H9 (cell line): ENCODE measurements around the gene ARHGAP4. TPM values are rescaled to one million over a fixed set of nuclear protein-coding genes. Genes with fewer than 3 reads are reported as not detected.

ENCODE experiments used
- DNase-seq: peaks from one replicate; pipeline ENCODE4 v3.0.0-alpha.2; 2017
- H2AFZ ChIP-seq: one replicate; pipeline ENCODE4 v1.6.1; 2013; ENCODE audit warnings: mild to moderate bottlenecking, low read length, control low read depth, moderate library complexity
- H2AK5ac ChIP-seq: 2 replicates; pipeline ENCODE4 v1.6.1; 2013; ENCODE audit warnings: low read length, control low read depth, mixed read lengths; ENCODE audit not compliant: insufficient read length
- H2BK120ac ChIP-seq: one replicate; pipeline ENCODE4 v1.6.1; 2013; ENCODE audit warnings: low read depth, mild to moderate bottlenecking, low read length, control low read depth, inconsistent platforms; ENCODE audit not compliant: poor library complexity, severe bottlenecking
- H2BK12ac ChIP-seq: 2 replicates; pipeline ENCODE4 v1.6.1; 2013; ENCODE audit warnings: low read length, control low read depth, mixed read lengths, low read depth; ENCODE audit not compliant: insufficient read length
- H2BK15ac ChIP-seq: 2 replicates; pipeline ENCODE4 v1.6.1; 2013; ENCODE audit warnings: low read depth, low read length, control low read depth
- H2BK20ac ChIP-seq: one replicate; pipeline ENCODE4 v1.6.1; 2013; ENCODE audit warnings: low read depth, mild to moderate bottlenecking, low read length, control low read depth, inconsistent platforms; ENCODE audit not compliant: poor library complexity, severe bottlenecking
- H2BK5ac ChIP-seq: 2 replicates; pipeline ENCODE4 v1.6.1; 2013; ENCODE audit warnings: low read length, control low read depth, mixed read lengths; ENCODE audit not compliant: insufficient read length
- H3K14ac ChIP-seq: 2 replicates; pipeline ENCODE4 v1.6.1; 2013; ENCODE audit warnings: low read length, control low read depth; ENCODE audit not compliant: insufficient read depth
- H3K18ac ChIP-seq: 2 replicates; pipeline ENCODE4 v1.6.1; 2013; ENCODE audit warnings: low read depth, mild to moderate bottlenecking, mixed read lengths, low read length, control low read depth; ENCODE audit not compliant: insufficient read length
- H3K23ac ChIP-seq: 2 replicates; pipeline ENCODE4 v1.6.1; 2013; ENCODE audit warnings: low read length, control low read depth, mixed read lengths, low read depth; ENCODE audit not compliant: insufficient read length
- H3K23me2 ChIP-seq: 2 replicates; pipeline ENCODE4 v1.6.1; 2013; ENCODE audit warnings: low read depth, mild to moderate bottlenecking, mixed read lengths, low read length, control low read depth; ENCODE audit not compliant: insufficient read length, poor library complexity, severe bottlenecking
- H3K27ac ChIP-seq: 2 replicates; pipeline ENCODE4 v1.5.1; 2013; ENCODE audit warnings: low read length, control low read depth, mixed read lengths, low read depth; ENCODE audit not compliant: insufficient read length
- H3K27me3 ChIP-seq: 2 replicates; pipeline ENCODE4 v1.6.1; 2013; ENCODE audit warnings: low read length, control low read depth, inconsistent platforms; ENCODE audit not compliant: insufficient read depth
- H3K4ac ChIP-seq: 2 replicates; pipeline ENCODE4 v1.6.1; 2013; ENCODE audit warnings: low read depth, mild to moderate bottlenecking, control low read depth, inconsistent platforms, low read length, moderate library complexity
- H3K4me1 ChIP-seq: 2 replicates; pipeline ENCODE4 v1.6.1; 2013; ENCODE audit warnings: low read length, control low read depth, inconsistent platforms; ENCODE audit not compliant: insufficient read depth
- H3K4me2 ChIP-seq: 2 replicates; pipeline ENCODE4 v1.6.1; 2013; ENCODE audit warnings: low read length, control low read depth, mixed read lengths; ENCODE audit not compliant: insufficient read length, insufficient read depth
- H3K56ac ChIP-seq: 2 replicates; pipeline ENCODE4 v1.6.1; 2013; ENCODE audit warnings: low read depth, mild to moderate bottlenecking, mixed read lengths, low read length, control low read depth; ENCODE audit not compliant: insufficient read length
- H3K79me1 ChIP-seq: 2 replicates; pipeline ENCODE4 v1.6.1; 2013; ENCODE audit warnings: low read depth, mild to moderate bottlenecking, moderate library complexity, low read length, control low read depth, inconsistent platforms; ENCODE audit not compliant: insufficient read depth, poor library complexity, severe bottlenecking
- H3K79me2 ChIP-seq: 2 replicates; pipeline ENCODE4 v1.6.1; 2013; ENCODE audit warnings: low read length, control low read depth, inconsistent platforms; ENCODE audit not compliant: insufficient read depth
- H3K9ac ChIP-seq: 2 replicates; pipeline ENCODE4 v1.6.1; 2013; ENCODE audit warnings: low read length, control low read depth, mixed read lengths; ENCODE audit not compliant: insufficient read length; ENCODE audit errors: extremely low read depth
- H3K9me3 ChIP-seq: one replicate; pipeline ENCODE4 v1.6.1; 2013; ENCODE audit warnings: low read depth, low read length, inconsistent platforms; ENCODE audit not compliant: control insufficient read depth
- H3T11ph ChIP-seq: one replicate; pipeline ENCODE4 v1.6.1; 2013; ENCODE audit warnings: mild to moderate bottlenecking, low read length, control low read depth, inconsistent platforms
- H4K20me1 ChIP-seq: one replicate; pipeline ENCODE4 v1.6.1; 2013; ENCODE audit not compliant: control insufficient read depth, insufficient read length, insufficient read depth
- H4K5ac ChIP-seq: 2 replicates; pipeline ENCODE4 v1.6.1; 2013; ENCODE audit warnings: low read depth, mild to moderate bottlenecking, mixed read lengths, low read length, control low read depth; ENCODE audit not compliant: insufficient read length
- H4K8ac ChIP-seq: replicated peaks from 2 replicates; pipeline ENCODE4 v1.6.1; 2013; ENCODE audit warnings: low read length, control low read depth, mixed read lengths, low read depth; ENCODE audit not compliant: insufficient read length
- H4K91ac ChIP-seq: 2 replicates; pipeline ENCODE4 v1.6.1; 2013; ENCODE audit warnings: low read depth, mild to moderate bottlenecking, moderate library complexity, mixed read lengths, low read length, control low read depth; ENCODE audit not compliant: insufficient read length
- H3K27ac Mint-ChIP-seq, 3 experiments: 2 replicates in 2 of 3; 3 replicates in 1 of 3; pipeline ENCODE4 v1.8.0; 2020 to 2021; ENCODE audit warnings: mixed read lengths in 3 of 3, mild to moderate bottlenecking in 1 of 3, moderate library complexity in 1 of 3
- H3K27me3 Mint-ChIP-seq: 2 replicates; pipeline ENCODE4 v1.8.0; 2021; ENCODE audit warnings: low read depth, mild to moderate bottlenecking, moderate library complexity, mixed read lengths
- H3K36me3 Mint-ChIP-seq, 3 experiments: 2 replicates in 2 of 3; 3 replicates in 1 of 3; pipeline ENCODE4 v1.8.0; 2020 to 2021; ENCODE audit warnings: low read depth in 3 of 3, mixed read lengths in 3 of 3; ENCODE audit not compliant: insufficient read depth in 1 of 3
- H3K4me1 Mint-ChIP-seq, 2 experiments: 2 replicates each; pipeline ENCODE4 v1.8.0; 2020; ENCODE audit warnings: mixed read lengths in 2 of 2
- H3K4me3 Mint-ChIP-seq, 2 experiments: 2 replicates in 1 of 2; 3 replicates in 1 of 2; pipeline ENCODE4 v1.8.0; 2020 to 2021; ENCODE audit warnings: mild to moderate bottlenecking in 2 of 2, mixed read lengths in 2 of 2, moderate library complexity in 1 of 2
- H3K9me3 Mint-ChIP-seq, 2 experiments: 2 replicates in 1 of 2; 3 replicates in 1 of 2; pipeline ENCODE4 v1.8.0; 2020; ENCODE audit warnings: mild to moderate bottlenecking in 2 of 2, mixed read lengths in 2 of 2, moderate library complexity in 1 of 2
- WGBS: extraction: QIAGEN DNeasy Blood & Tissue Kit; methylation state at CpG from one replicate; pipeline ENCODE4 v1.1.7; 2013; ENCODE audit warnings: missing lambda C conversion rate, low lambda C conversion rate, mixed read lengths; ENCODE audit not compliant: insufficient read length; ENCODE audit errors: extremely low coverage; 5-methylcytosine and 5-hydroxymethylcytosine counted together
- total RNA-seq: library from RNA; stranded (reverse); gene quantifications from 2 replicates; pipeline ENCODE4 v1.2.1, GENCODE V29; 2021
- TF ChIP-seq, protein P1 (sequence below): fragments of 200-600 bp; sonication (generic); conservative IDR thresholded peaks from 3 replicates; pipeline ENCODE4 v1.8.0; 2021; ENCODE audit warnings: antibody characterized with exemption, mild to moderate bottlenecking

Gene ARHGAP4
- total RNA-seq, 1 experiment from 2014 or later, result 37.8 TPM

DNA sequence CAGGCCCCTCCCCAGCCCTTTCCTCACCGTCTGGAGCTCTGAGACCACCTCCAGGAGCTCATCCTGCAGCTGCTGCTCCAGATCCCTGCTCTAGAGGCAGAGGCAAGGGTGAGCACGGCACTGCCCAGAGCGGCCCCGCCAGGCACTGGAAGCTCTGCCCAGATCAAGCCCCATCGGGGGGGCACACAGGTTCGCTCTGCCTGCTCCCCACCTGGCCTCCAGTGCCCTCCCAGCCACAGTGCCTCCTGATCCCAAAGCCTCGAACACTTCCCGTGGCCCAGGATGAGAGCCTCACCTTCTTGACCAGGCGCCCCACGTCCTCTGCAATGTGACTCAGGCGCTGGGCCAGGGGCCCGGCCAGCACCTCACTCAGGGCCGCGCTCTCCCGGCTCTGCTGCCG lies 5.0 kb downstream of the ARHGAP4 start:
- no peaks in the 10 kb centered on the region for H3K27me3 ChIP-seq
- H3K18ac ChIP-seq, result no peak overlapping the region
- H3T11ph ChIP-seq, result no peak overlapping the region
- no peak overlapping the region for H2BK15ac ChIP-seq
- no peak overlapping the region for H3K4ac ChIP-seq
- H4K8ac ChIP-seq, result no peak overlapping the region
- H4K5ac ChIP-seq, result no peak overlapping the region
- H3K23me2 ChIP-seq, result peaks cover 11% of the 10 kb centered on the region
- H3K27ac Mint-ChIP-seq, result no peak overlapping the region
- H3K4me3 Mint-ChIP-seq, result no peak overlapping the region
- H2BK20ac ChIP-seq, result no peak overlapping the region
- no peak overlapping the region for H4K91ac ChIP-seq
- no peak overlapping the region for H3K9ac ChIP-seq
- TF ChIP-seq, protein P1, sequence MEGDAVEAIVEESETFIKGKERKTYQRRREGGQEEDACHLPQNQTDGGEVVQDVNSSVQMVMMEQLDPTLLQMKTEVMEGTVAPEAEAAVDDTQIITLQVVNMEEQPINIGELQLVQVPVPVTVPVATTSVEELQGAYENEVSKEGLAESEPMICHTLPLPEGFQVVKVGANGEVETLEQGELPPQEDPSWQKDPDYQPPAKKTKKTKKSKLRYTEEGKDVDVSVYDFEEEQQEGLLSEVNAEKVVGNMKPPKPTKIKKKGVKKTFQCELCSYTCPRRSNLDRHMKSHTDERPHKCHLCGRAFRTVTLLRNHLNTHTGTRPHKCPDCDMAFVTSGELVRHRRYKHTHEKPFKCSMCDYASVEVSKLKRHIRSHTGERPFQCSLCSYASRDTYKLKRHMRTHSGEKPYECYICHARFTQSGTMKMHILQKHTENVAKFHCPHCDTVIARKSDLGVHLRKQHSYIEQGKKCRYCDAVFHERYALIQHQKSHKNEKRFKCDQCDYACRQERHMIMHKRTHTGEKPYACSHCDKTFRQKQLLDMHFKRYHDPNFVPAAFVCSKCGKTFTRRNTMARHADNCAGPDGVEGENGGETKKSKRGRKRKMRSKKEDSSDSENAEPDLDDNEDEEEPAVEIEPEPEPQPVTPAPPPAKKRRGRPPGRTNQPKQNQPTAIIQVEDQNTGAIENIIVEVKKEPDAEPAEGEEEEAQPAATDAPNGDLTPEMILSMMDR, result no peak
- H2BK12ac ChIP-seq, result no peak overlapping the region
- H2BK5ac ChIP-seq, result no peak overlapping the region
- H3K27me3 Mint-ChIP-seq, result no peaks in the 10 kb centered on the region; the same call in none of the 2 replicates
- no peak overlapping the region for H2AFZ ChIP-seq
- no peak overlapping the region for H2AK5ac ChIP-seq
- H3K56ac ChIP-seq, result no peak overlapping the region
- no peak overlapping the region for H3K27ac ChIP-seq
- H3K4me1 ChIP-seq, result no peaks in the 10 kb centered on the region
- H3K9me3 ChIP-seq, result peaks cover 20% of the 10 kb centered on the region
- no peaks in the 10 kb centered on the region for H4K20me1 ChIP-seq
- peaks cover 17 to 30% (median 20%) of the 10 kb centered on the region in 3 experiments for H3K36me3 Mint-ChIP-seq
- H3K23ac ChIP-seq, result no peak overlapping the region
- no peaks in the 10 kb centered on the region for H3K79me2 ChIP-seq
- no peak for DNase-seq
- H3K9me3 Mint-ChIP-seq, result peaks cover 62 to 75% of the 10 kb centered on the region in 2 experiments
- no peaks in the 10 kb centered on the region for H3K79me1 ChIP-seq
- no peak overlapping the region for H3K4me2 ChIP-seq
- peaks cover 11 to 13% of the 10 kb centered on the region in 2 experiments; a peak in 2 of 4 replicates for H3K4me1 Mint-ChIP-seq
- no peak overlapping the region for H3K14ac ChIP-seq
- H2BK120ac ChIP-seq, result no peak overlapping the region
- WGBS, result no CpG with 5 or more reads among the region's 16 CpGs
